IMR-90 (cell line): ENCODE data around the gene NRL. TPM values are rescaled to one million over a fixed set of nuclear protein-coding genes. Genes with fewer than 3 reads are reported as not detected.

Source experiments
- ATAC-seq: fragments of 200-7000 bp; cut with Tn5 transposase; 2 replicates; pipeline ENCODE4 v1.9.1; 2020; ENCODE audit warnings: low read depth, mild to moderate bottlenecking, moderate library complexity
- BruUV-seq: library from RNA; stranded (reverse); fragments of 400-500 nt; replicated peaks from 2 replicates; lab custom pipeline; 2021; lab: Mats Ljungman, UMichigan
- CTCF ChIA-PET: fragments of 300-600 bp; formaldehyde crosslinking; extraction: SDS; loops from one replicate; lab custom pipeline; 2021; ENCODE audit warnings: antibody characterized with exemption; lab: Yijun Ruan, JAX
- POLR2A ChIA-PET: fragments of 300-600 bp; sonication (Branson Sonifier 250); formaldehyde crosslinking; loops from one replicate; lab custom pipeline; 2022; ENCODE audit warnings: antibody characterized with exemption; ENCODE audit not compliant: unreplicated experiment; lab: Charles Lee
- DNase-seq: peaks from one replicate; pipeline ENCODE4 v3.0.0; 2013
- H2AFZ ChIP-seq: replicated peaks from 2 replicates; pipeline ENCODE3; 2013; ENCODE audit warnings: low read length, mild to moderate bottlenecking; ENCODE audit not compliant: poor library complexity
- H2AK5ac ChIP-seq: 2 replicates; pipeline ENCODE4 v1.6.1; 2013; ENCODE audit warnings: low read depth, low read length, inconsistent platforms
- H2AK9ac ChIP-seq: replicated peaks from 2 replicates; pipeline ENCODE3; 2013; ENCODE audit warnings: mild to moderate bottlenecking, low read depth, low read length, moderate library complexity; ENCODE audit not compliant: poor library complexity
- H2BK120ac ChIP-seq: 2 replicates; pipeline ENCODE4 v1.6.1; 2013; ENCODE audit warnings: low read depth, low read length, inconsistent platforms
- H2BK15ac ChIP-seq: 3 replicates; pipeline ENCODE4 v1.6.1; 2013; ENCODE audit warnings: low read depth, low read length, inconsistent platforms
- H2BK20ac ChIP-seq: 2 replicates; pipeline ENCODE4 v1.6.1; 2013; ENCODE audit warnings: low read depth, mild to moderate bottlenecking, inconsistent platforms, low read length, moderate library complexity
- H2BK5ac ChIP-seq: 2 replicates; pipeline ENCODE4 v1.6.1; 2013; ENCODE audit warnings: mild to moderate bottlenecking, low read depth, low read length, inconsistent platforms; ENCODE audit not compliant: poor library complexity, severe bottlenecking
- H3K14ac ChIP-seq: replicated peaks from 2 replicates; pipeline ENCODE4 v1.6.1; 2013; ENCODE audit warnings: low read depth, low read length, inconsistent platforms
- H3K18ac ChIP-seq: 2 replicates; pipeline ENCODE4 v1.6.1; 2013; ENCODE audit warnings: low read depth, low read length, control low read depth
- H3K23ac ChIP-seq: 2 replicates; pipeline ENCODE4 v1.6.1; 2013; ENCODE audit warnings: low read depth, low read length, inconsistent platforms
- H3K27ac ChIP-seq: 2 replicates; pipeline ENCODE4 v1.5.1; 2013; ENCODE audit warnings: mild to moderate bottlenecking, control low read depth, low read length; ENCODE audit not compliant: insufficient read depth
- H3K27me3 ChIP-seq: 2 replicates; pipeline ENCODE4 v1.6.1; 2013; ENCODE audit warnings: low read length; ENCODE audit not compliant: control insufficient read depth, insufficient read depth
- H3K36me3 ChIP-seq: 2 replicates; pipeline ENCODE4 v1.6.1; 2013; ENCODE audit warnings: low read length, mixed read lengths; ENCODE audit not compliant: control insufficient read depth, insufficient read depth
- H3K4ac ChIP-seq: 2 replicates; pipeline ENCODE4 v1.6.1; 2013; ENCODE audit warnings: low read depth, low read length, inconsistent platforms
- H3K4me1 ChIP-seq: 2 replicates; pipeline ENCODE4 v1.6.1; 2013; ENCODE audit warnings: low read length, mixed read lengths; ENCODE audit not compliant: control insufficient read depth, insufficient read depth
- H3K4me2 ChIP-seq: 2 replicates; pipeline ENCODE4 v1.6.1; 2013; ENCODE audit warnings: low read depth, mild to moderate bottlenecking, control low read depth, low read length, moderate library complexity
- H3K4me3 ChIP-seq: 2 replicates; pipeline ENCODE4 v1.5.1; 2013; ENCODE audit warnings: low read depth, mild to moderate bottlenecking, control low read depth, low read length, moderate library complexity; ENCODE audit not compliant: insufficient read depth
- H3K56ac ChIP-seq: 2 replicates; pipeline ENCODE4 v1.6.1; 2013; ENCODE audit warnings: low read length, inconsistent platforms; ENCODE audit not compliant: insufficient read depth; ENCODE audit errors: extremely low read depth
- H3K79me1 ChIP-seq, 2 experiments: 2 replicates each; pipeline ENCODE4 v1.6.1; 2013; ENCODE audit warnings: low read length in 2 of 2, inconsistent platforms in 1 of 2, low read depth in 1 of 2
- H3K9ac ChIP-seq: 2 replicates; pipeline ENCODE4 v1.6.1; 2013; ENCODE audit warnings: low read depth, low read length, control low read depth
- H3K9me1 ChIP-seq: 2 replicates; pipeline ENCODE4 v1.6.1; 2013; ENCODE audit warnings: low read length, inconsistent platforms; ENCODE audit not compliant: insufficient read depth
- H3K9me3 ChIP-seq: 2 replicates; pipeline ENCODE4 v1.6.1; 2013; ENCODE audit warnings: low read length; ENCODE audit not compliant: control insufficient read depth, insufficient read depth
- H4K20me1 ChIP-seq: 2 replicates; pipeline ENCODE4 v1.6.1; 2013; ENCODE audit warnings: low read length, inconsistent platforms; ENCODE audit not compliant: insufficient read depth
- H4K5ac ChIP-seq: 2 replicates; pipeline ENCODE4 v1.6.1; 2013; ENCODE audit warnings: mild to moderate bottlenecking, low read depth, low read length, control low read depth
- H4K8ac ChIP-seq, 2 experiments: 2 replicates each; pipeline ENCODE4 v1.6.1; 2013; ENCODE audit warnings: low read depth in 2 of 2, low read length in 2 of 2, control low read depth in 1 of 2, inconsistent platforms in 1 of 2
- H4K91ac ChIP-seq: 2 replicates; pipeline ENCODE4 v1.6.1; 2013; ENCODE audit warnings: low read depth, low read length, inconsistent platforms; ENCODE audit not compliant: insufficient read depth
- BHLHE40 ChIP-seq: fragments of 150-350 bp; IDR thresholded peaks from 2 replicates; pipeline ENCODE4 v1.6.1; 2016; ENCODE audit warnings: mild to moderate bottlenecking, low read depth, low read length
- CEBPB ChIP-seq: IDR thresholded peaks from 2 replicates; pipeline ENCODE4 v1.6.1; 2012; ENCODE audit warnings: low read depth, low read length, improper control_type of control experiment
- CHD1 ChIP-seq: IDR thresholded peaks from 2 replicates; pipeline ENCODE4 v1.6.1; 2012; ENCODE audit warnings: low read depth, low read length, improper control_type of control experiment
- FOS ChIP-seq: fragments of 150-350 bp; IDR thresholded peaks from 2 replicates; pipeline ENCODE4 v1.6.1; 2016; ENCODE audit warnings: low read depth, low read length
- MAFK ChIP-seq: IDR thresholded peaks from 2 replicates; pipeline ENCODE4 v1.6.1; 2012; ENCODE audit warnings: low read depth, low read length, improper control_type of control experiment
- MAZ ChIP-seq: IDR thresholded peaks from 2 replicates; pipeline ENCODE4 v1.6.1; 2012; ENCODE audit warnings: low read depth, mild to moderate bottlenecking, low read length, improper control_type of control experiment, moderate library complexity, borderline replicate concordance
- MXI1 ChIP-seq: IDR thresholded peaks from 2 replicates; pipeline ENCODE4 v1.6.1; 2012; ENCODE audit warnings: low read depth, mild to moderate bottlenecking, low read length, moderate library complexity, borderline replicate concordance
- NFE2L2 ChIP-seq: fragments of 150-350 bp; IDR thresholded peaks from 2 replicates; pipeline ENCODE4 v1.6.1; 2016; ENCODE audit warnings: low read depth, mild to moderate bottlenecking, low read length
- RAD21 ChIP-seq: IDR thresholded peaks from 2 replicates; pipeline ENCODE4 v1.6.1; 2012; ENCODE audit warnings: low read length, improper control_type of control experiment
- SMC3 ChIP-seq: fragments of 150-350 bp; IDR thresholded peaks from 2 replicates; pipeline ENCODE4 v1.6.1; 2016; ENCODE audit warnings: low read depth, mild to moderate bottlenecking, antibody characterized with exemption, low read length, moderate library complexity
- USF2 ChIP-seq: fragments of 150-350 bp; IDR thresholded peaks from 2 replicates; pipeline ENCODE4 v1.6.1; 2017; ENCODE audit warnings: mild to moderate bottlenecking, antibody characterized with exemption, low read length, low read depth
- WGBS, 2 experiments: methylation state at CpG; one replicate each; pipeline versions ENCODE4 v1.1.5 to v1.1.7; 2013; ENCODE audit warnings: missing lambda C conversion rate in 2 of 2; ENCODE audit not compliant: insufficient read length in 1 of 2; ENCODE audit errors: extremely low coverage in 2 of 2; 5-methylcytosine and 5-hydroxymethylcytosine counted together
- dilution Hi-C: fragments of 300-500 bp; cut with HindIII; formaldehyde crosslinking; loops from one replicate; pipeline ENCODE4 v1.14.3; 2018; ENCODE audit warnings: low sequenced_read_pairs; ENCODE audit not compliant: unreplicated experiment
- in situ Hi-C: fragments of 300-500 bp; cut with MboI; formaldehyde crosslinking; loops from 3 replicates; pipeline ENCODE4 v1.14.3; 2019; ENCODE audit warnings: low sequenced_read_pairs, inconsistent platforms, mixed read lengths
- intact Hi-C: fragments of 100-400 bp; cut with micrococcal nuclease; formaldehyde crosslinking; loops from 2 replicates; pipeline ENCODE4 v1.10.0; 2022
- polyA plus RNA-seq, 3 experiments: library from polyadenylated mRNA; depleted of rRNA; stranded (reverse); fragments of >200 nt; gene quantifications; 2 replicates each; pipeline ENCODE4 v1.2.3, GENCODE V29; 2012; ENCODE audit warnings: low replicate concordance in 1 of 3
- total RNA-seq: library from RNA; depleted of rRNA; stranded (reverse); fragments of >200 nt; gene quantifications from 2 replicates; pipeline ENCODE4 v1.2.3, GENCODE V29; 2012

The NRL gene
- total and polyA plus RNA-seq, 2 of the 4 experiments (the other 2 are of a cell fraction), result 0.18 to 0.70 TPM

GRCh38 chr14:24121210-24121609 is 6.5 kb upstream of the NRL start:
- Histone ChIP-seq H3K9me1 (0 out of 2 replicates have a peak, but pooled peaks cover 4% of the 10 kb centered on the region), H2BK5ac (no peak overlapping the region), H3K79me1 (peaks cover 3 to 5% of the 10 kb centered on the region in 2 experiments; a peak in 1 of 4 replicates), H3K27me3 (no peaks in the 10 kb centered on the region), H3K4ac (no peak overlapping the region), H2AK9ac (no peak overlapping the region), H3K4me2 (no peak overlapping the region), H3K56ac (no peak overlapping the region), H2BK120ac (no peak overlapping the region), H4K91ac (no peak overlapping the region), H4K5ac (no peak overlapping the region), H4K8ac (no peak overlapping the region), H2AFZ (no peak overlapping the region), H3K23ac (no peak overlapping the region), H3K9me3 (no peaks in the 10 kb centered on the region), H2BK15ac (no peak overlapping the region), H3K18ac (no peak overlapping the region), H3K4me1 (no peaks in the 10 kb centered on the region), H3K27ac (no peak overlapping the region), H4K20me1 (no peaks in the 10 kb centered on the region), H2AK5ac (no peak overlapping the region), H3K4me3 (no peak overlapping the region), H3K14ac (no peak overlapping the region), H3K36me3 (peaks cover 35% of the 10 kb centered on the region), H3K9ac (no peak overlapping the region), H2BK20ac (no peak overlapping the region)
- intact Hi-C loops, result no loop called here
- ATAC-seq (no peak), DNase-seq (no peak)
- in situ Hi-C loops, result no loop called here
- WGBS, 2 experiments, result no CpG with 5 or more reads among the region's 8 CpGs
- POLR2A ChIA-PET, result no interaction called here
- dilution Hi-C loops, result no loop called here
- no TSS peak for BruUV-seq
- CTCF ChIA-PET, result no interaction called here
- TF ChIP-seq MAZ (no peak), SMC3 (no peak), FOS (no peak), BHLHE40 (no peak), MAFK (no peak), CEBPB (no peak), NFE2L2 (no peak), RAD21 (no peak), MXI1 (no peak), USF2 (no peak), CHD1 (no peak)
